GM13977 (cell line): ENCODE measurements around the gene ANKRD44.

Experiments used
- DNase-seq: peaks from one replicate; pipeline ENCODE4 v3.0.0; 2012; ENCODE audit warnings: low spot score
- CTCF ChIP-seq: IDR thresholded peaks from 2 replicates; pipeline ENCODE4 v1.5.1; 2012; ENCODE audit warnings: mild to moderate bottlenecking, control low read depth; ENCODE audit not compliant: insufficient read depth; ENCODE audit errors: extremely low read depth, missing control alignments
- in situ Hi-C: fragments of 300-500 bp; cut with MboI; formaldehyde crosslinking; loops from one replicate; pipeline ENCODE4 v1.12.0; 2022; ENCODE audit warnings: low sequenced_read_pairs, low pct_unique_long_range_greater_than_20kb, mixed read lengths, inconsistent platforms; ENCODE audit not compliant: unreplicated experiment

The ANKRD44 gene

DNA sequence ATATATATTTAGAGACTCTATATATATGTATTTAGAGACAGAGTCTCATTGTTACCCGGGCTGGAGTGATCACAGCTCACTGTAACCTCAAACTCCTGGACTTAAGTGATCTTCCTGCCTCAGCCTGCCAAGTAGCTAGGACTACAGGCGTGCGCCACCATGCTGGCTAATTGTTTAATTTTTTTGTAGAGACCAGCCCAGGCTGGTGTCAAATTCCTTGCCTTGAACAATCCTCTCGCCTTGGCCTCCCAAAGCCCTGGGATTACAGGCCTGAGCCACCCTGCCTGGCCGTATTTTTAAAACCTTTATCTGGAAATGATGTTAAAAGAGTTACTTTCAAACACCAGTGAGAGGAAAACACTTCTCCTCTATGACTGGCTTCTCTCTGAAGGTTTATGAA lies 353.1 kb downstream of the ANKRD44 start:
- DNase-seq: no peak
- in situ Hi-C loops: no loop called here

GRCh38 chr2:196956069-196956468 lies 354.5 kb downstream of the ANKRD44 start:
- DNase-seq: no peak
- TF ChIP-seq CTCF: no peak
- in situ Hi-C loops: no loop called here

More for the DNA sequence above, 353.1 kb downstream of the ANKRD44 start:
- no peak for TF ChIP-seq CTCF

GRCh38 chr2:196955036-196955435 lies 355.5 kb downstream of the ANKRD44 start:
- in situ Hi-C loops: no loop called here
- DNase-seq: no peak
- no peak for TF ChIP-seq CTCF

- in situ Hi-C loops: no loop called here
- TF ChIP-seq CTCF: no peak
- DNase-seq: no peak
Measured at GRCh38 chr2:196954001-196954400, 356.6 kb downstream of the ANKRD44 start.

- TF ChIP-seq CTCF: no peak
- DNase-seq: no peak
- in situ Hi-C loops: no loop called here
Measured at GRCh38 chr2:196952936-196953335, 357.6 kb downstream of the ANKRD44 start.

- DNase-seq: no peak
- in situ Hi-C loops: no loop called here
- TF ChIP-seq CTCF: no peak
Measured at GRCh38 chr2:196951973-196952372, 358.6 kb downstream of the ANKRD44 start.

DNA sequence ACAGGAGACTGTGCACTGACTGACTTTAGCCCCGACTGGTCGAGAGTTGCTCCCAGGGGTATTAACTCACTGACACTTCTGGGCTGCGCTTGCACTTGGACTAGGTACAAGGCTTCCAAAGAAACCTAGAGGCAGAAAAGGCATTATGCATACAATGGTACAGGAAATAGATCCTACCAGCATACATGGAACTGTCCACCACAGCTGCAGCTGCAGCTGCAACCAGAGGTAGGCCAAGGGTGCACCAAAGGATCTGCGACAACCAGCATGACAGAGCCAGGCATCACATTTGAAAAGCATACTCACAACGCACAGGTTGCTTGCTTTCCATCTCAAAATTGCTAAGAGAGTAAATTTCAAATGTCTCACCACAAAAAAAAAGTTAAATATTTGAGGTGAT lies 361.5 kb downstream of the ANKRD44 start:
- no peak for DNase-seq
- in situ Hi-C loops: no loop called here
- TF ChIP-seq CTCF: no peak
